H9 (cell line): Measurements from ENCODE around the gene NR2F1-AS1. TPM values are rescaled to one million over a fixed set of nuclear protein-coding genes. Genes with fewer than 3 reads are reported as not detected.

ENCODE experiments used
- DNase-seq: peaks from one replicate; pipeline ENCODE4 v3.0.0-alpha.2; 2017
- H2AFZ ChIP-seq: one replicate; pipeline ENCODE4 v1.6.1; 2013; ENCODE audit warnings: mild to moderate bottlenecking, low read length, control low read depth, moderate library complexity
- H2AK5ac ChIP-seq: 2 replicates; pipeline ENCODE4 v1.6.1; 2013; ENCODE audit warnings: low read length, control low read depth, mixed read lengths; ENCODE audit not compliant: insufficient read length
- H2BK120ac ChIP-seq: one replicate; pipeline ENCODE4 v1.6.1; 2013; ENCODE audit warnings: low read depth, mild to moderate bottlenecking, low read length, control low read depth, inconsistent platforms; ENCODE audit not compliant: poor library complexity, severe bottlenecking
- H2BK12ac ChIP-seq: 2 replicates; pipeline ENCODE4 v1.6.1; 2013; ENCODE audit warnings: low read length, control low read depth, mixed read lengths, low read depth; ENCODE audit not compliant: insufficient read length
- H2BK15ac ChIP-seq: 2 replicates; pipeline ENCODE4 v1.6.1; 2013; ENCODE audit warnings: low read depth, low read length, control low read depth
- H2BK20ac ChIP-seq: one replicate; pipeline ENCODE4 v1.6.1; 2013; ENCODE audit warnings: low read depth, mild to moderate bottlenecking, low read length, control low read depth, inconsistent platforms; ENCODE audit not compliant: poor library complexity, severe bottlenecking
- H2BK5ac ChIP-seq: 2 replicates; pipeline ENCODE4 v1.6.1; 2013; ENCODE audit warnings: low read length, control low read depth, mixed read lengths; ENCODE audit not compliant: insufficient read length
- H3K14ac ChIP-seq: 2 replicates; pipeline ENCODE4 v1.6.1; 2013; ENCODE audit warnings: low read length, control low read depth; ENCODE audit not compliant: insufficient read depth
- H3K18ac ChIP-seq: 2 replicates; pipeline ENCODE4 v1.6.1; 2013; ENCODE audit warnings: low read depth, mild to moderate bottlenecking, mixed read lengths, low read length, control low read depth; ENCODE audit not compliant: insufficient read length
- H3K23ac ChIP-seq: 2 replicates; pipeline ENCODE4 v1.6.1; 2013; ENCODE audit warnings: low read length, control low read depth, mixed read lengths, low read depth; ENCODE audit not compliant: insufficient read length
- H3K23me2 ChIP-seq: 2 replicates; pipeline ENCODE4 v1.6.1; 2013; ENCODE audit warnings: low read depth, mild to moderate bottlenecking, mixed read lengths, low read length, control low read depth; ENCODE audit not compliant: insufficient read length, poor library complexity, severe bottlenecking
- H3K27ac ChIP-seq: 2 replicates; pipeline ENCODE4 v1.5.1; 2013; ENCODE audit warnings: low read length, control low read depth, mixed read lengths, low read depth; ENCODE audit not compliant: insufficient read length
- H3K27me3 ChIP-seq: 2 replicates; pipeline ENCODE4 v1.6.1; 2013; ENCODE audit warnings: low read length, control low read depth, inconsistent platforms; ENCODE audit not compliant: insufficient read depth
- H3K4ac ChIP-seq: 2 replicates; pipeline ENCODE4 v1.6.1; 2013; ENCODE audit warnings: low read depth, mild to moderate bottlenecking, control low read depth, inconsistent platforms, low read length, moderate library complexity
- H3K4me1 ChIP-seq: 2 replicates; pipeline ENCODE4 v1.6.1; 2013; ENCODE audit warnings: low read length, control low read depth, inconsistent platforms; ENCODE audit not compliant: insufficient read depth
- H3K4me2 ChIP-seq: 2 replicates; pipeline ENCODE4 v1.6.1; 2013; ENCODE audit warnings: low read length, control low read depth, mixed read lengths; ENCODE audit not compliant: insufficient read length, insufficient read depth
- H3K56ac ChIP-seq: 2 replicates; pipeline ENCODE4 v1.6.1; 2013; ENCODE audit warnings: low read depth, mild to moderate bottlenecking, mixed read lengths, low read length, control low read depth; ENCODE audit not compliant: insufficient read length
- H3K79me1 ChIP-seq: 2 replicates; pipeline ENCODE4 v1.6.1; 2013; ENCODE audit warnings: low read depth, mild to moderate bottlenecking, moderate library complexity, low read length, control low read depth, inconsistent platforms; ENCODE audit not compliant: insufficient read depth, poor library complexity, severe bottlenecking
- H3K79me2 ChIP-seq: 2 replicates; pipeline ENCODE4 v1.6.1; 2013; ENCODE audit warnings: low read length, control low read depth, inconsistent platforms; ENCODE audit not compliant: insufficient read depth
- H3K9ac ChIP-seq: 2 replicates; pipeline ENCODE4 v1.6.1; 2013; ENCODE audit warnings: low read length, control low read depth, mixed read lengths; ENCODE audit not compliant: insufficient read length; ENCODE audit errors: extremely low read depth
- H3K9me3 ChIP-seq: one replicate; pipeline ENCODE4 v1.6.1; 2013; ENCODE audit warnings: low read depth, low read length, inconsistent platforms; ENCODE audit not compliant: control insufficient read depth
- H3T11ph ChIP-seq: one replicate; pipeline ENCODE4 v1.6.1; 2013; ENCODE audit warnings: mild to moderate bottlenecking, low read length, control low read depth, inconsistent platforms
- H4K20me1 ChIP-seq: one replicate; pipeline ENCODE4 v1.6.1; 2013; ENCODE audit not compliant: control insufficient read depth, insufficient read length, insufficient read depth
- H4K5ac ChIP-seq: 2 replicates; pipeline ENCODE4 v1.6.1; 2013; ENCODE audit warnings: low read depth, mild to moderate bottlenecking, mixed read lengths, low read length, control low read depth; ENCODE audit not compliant: insufficient read length
- H4K8ac ChIP-seq: replicated peaks from 2 replicates; pipeline ENCODE4 v1.6.1; 2013; ENCODE audit warnings: low read length, control low read depth, mixed read lengths, low read depth; ENCODE audit not compliant: insufficient read length
- H4K91ac ChIP-seq: 2 replicates; pipeline ENCODE4 v1.6.1; 2013; ENCODE audit warnings: low read depth, mild to moderate bottlenecking, moderate library complexity, mixed read lengths, low read length, control low read depth; ENCODE audit not compliant: insufficient read length
- H3K27ac Mint-ChIP-seq, 3 experiments: 2 replicates in 2 of 3; 3 replicates in 1 of 3; pipeline ENCODE4 v1.8.0; 2020 to 2021; ENCODE audit warnings: mixed read lengths in 3 of 3, mild to moderate bottlenecking in 1 of 3, moderate library complexity in 1 of 3
- H3K27me3 Mint-ChIP-seq: 2 replicates; pipeline ENCODE4 v1.8.0; 2021; ENCODE audit warnings: low read depth, mild to moderate bottlenecking, moderate library complexity, mixed read lengths
- H3K36me3 Mint-ChIP-seq, 3 experiments: 2 replicates in 2 of 3; 3 replicates in 1 of 3; pipeline ENCODE4 v1.8.0; 2020 to 2021; ENCODE audit warnings: low read depth in 3 of 3, mixed read lengths in 3 of 3; ENCODE audit not compliant: insufficient read depth in 1 of 3
- H3K4me1 Mint-ChIP-seq, 2 experiments: 2 replicates each; pipeline ENCODE4 v1.8.0; 2020; ENCODE audit warnings: mixed read lengths in 2 of 2
- H3K4me3 Mint-ChIP-seq, 2 experiments: 2 replicates in 1 of 2; 3 replicates in 1 of 2; pipeline ENCODE4 v1.8.0; 2020 to 2021; ENCODE audit warnings: mild to moderate bottlenecking in 2 of 2, mixed read lengths in 2 of 2, moderate library complexity in 1 of 2
- H3K9me3 Mint-ChIP-seq, 2 experiments: 2 replicates in 1 of 2; 3 replicates in 1 of 2; pipeline ENCODE4 v1.8.0; 2020; ENCODE audit warnings: mild to moderate bottlenecking in 2 of 2, mixed read lengths in 2 of 2, moderate library complexity in 1 of 2
- WGBS: extraction: QIAGEN DNeasy Blood & Tissue Kit; methylation state at CpG from one replicate; pipeline ENCODE4 v1.1.7; 2013; ENCODE audit warnings: missing lambda C conversion rate, low lambda C conversion rate, mixed read lengths; ENCODE audit not compliant: insufficient read length; ENCODE audit errors: extremely low coverage; 5-methylcytosine and 5-hydroxymethylcytosine counted together
- total RNA-seq: library from RNA; stranded (reverse); gene quantifications from 2 replicates; pipeline ENCODE4 v1.2.1, GENCODE V29; 2021
- TF ChIP-seq, protein P1 (sequence below): fragments of 200-600 bp; sonication (generic); conservative IDR thresholded peaks from 3 replicates; pipeline ENCODE4 v1.8.0; 2021; ENCODE audit warnings: antibody characterized with exemption, mild to moderate bottlenecking

NR2F1-AS1 gene
- total RNA-seq, 1 experiment from 2014 or later: 1.9 TPM

DNA sequence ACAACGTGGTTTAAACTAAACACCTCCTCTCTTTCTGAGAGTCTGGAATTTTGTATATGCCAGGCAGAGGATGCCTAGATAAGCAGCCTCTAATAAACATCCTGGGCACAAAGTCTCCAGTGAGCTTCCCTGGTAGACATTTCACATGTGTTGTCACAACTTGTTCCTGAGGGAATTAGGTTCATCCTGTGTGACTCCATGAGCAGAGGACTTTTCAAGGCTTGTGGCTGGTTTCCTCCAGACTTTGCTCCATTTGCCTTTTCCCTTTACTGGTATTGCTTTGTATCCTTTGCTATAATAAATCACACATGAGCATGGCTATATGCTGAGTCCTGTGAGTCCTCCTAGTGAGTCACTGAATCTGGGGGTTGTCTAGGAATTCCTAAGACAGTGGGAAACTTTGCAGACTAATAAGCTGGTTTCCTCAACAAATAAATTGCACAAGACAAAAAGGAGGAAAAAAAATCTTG, 77.4 kb downstream of the NR2F1-AS1 start:
- Histone ChIP-seq H3K79me2 (no peaks in the 10 kb centered on the region), H2AK5ac (no peak overlapping the region), H3K18ac (no peak overlapping the region), H3K23me2 (no peaks in the 10 kb centered on the region), H3K9me3 (no peaks in the 10 kb centered on the region), H3K4ac (no peak overlapping the region), H3K56ac (no peak overlapping the region), H2AFZ (no peak overlapping the region), H2BK12ac (no peak overlapping the region), H3K14ac (no peak overlapping the region), H3T11ph (no peak overlapping the region), H3K4me1 (no peaks in the 10 kb centered on the region), H2BK5ac (no peak overlapping the region), H2BK120ac (no peak overlapping the region), H4K5ac (no peak overlapping the region), H3K4me2 (no peak overlapping the region), H4K20me1 (no peaks in the 10 kb centered on the region), H4K8ac (no peak overlapping the region), H3K27me3 (no peaks in the 10 kb centered on the region), H3K9ac (no peak overlapping the region), H3K23ac (no peak overlapping the region), H4K91ac (no peak overlapping the region), H2BK15ac (no peak overlapping the region), H2BK20ac (no peak overlapping the region), H3K27ac (no peak overlapping the region), H3K79me1 (no peaks in the 10 kb centered on the region)
- TF ChIP-seq, protein P1, sequence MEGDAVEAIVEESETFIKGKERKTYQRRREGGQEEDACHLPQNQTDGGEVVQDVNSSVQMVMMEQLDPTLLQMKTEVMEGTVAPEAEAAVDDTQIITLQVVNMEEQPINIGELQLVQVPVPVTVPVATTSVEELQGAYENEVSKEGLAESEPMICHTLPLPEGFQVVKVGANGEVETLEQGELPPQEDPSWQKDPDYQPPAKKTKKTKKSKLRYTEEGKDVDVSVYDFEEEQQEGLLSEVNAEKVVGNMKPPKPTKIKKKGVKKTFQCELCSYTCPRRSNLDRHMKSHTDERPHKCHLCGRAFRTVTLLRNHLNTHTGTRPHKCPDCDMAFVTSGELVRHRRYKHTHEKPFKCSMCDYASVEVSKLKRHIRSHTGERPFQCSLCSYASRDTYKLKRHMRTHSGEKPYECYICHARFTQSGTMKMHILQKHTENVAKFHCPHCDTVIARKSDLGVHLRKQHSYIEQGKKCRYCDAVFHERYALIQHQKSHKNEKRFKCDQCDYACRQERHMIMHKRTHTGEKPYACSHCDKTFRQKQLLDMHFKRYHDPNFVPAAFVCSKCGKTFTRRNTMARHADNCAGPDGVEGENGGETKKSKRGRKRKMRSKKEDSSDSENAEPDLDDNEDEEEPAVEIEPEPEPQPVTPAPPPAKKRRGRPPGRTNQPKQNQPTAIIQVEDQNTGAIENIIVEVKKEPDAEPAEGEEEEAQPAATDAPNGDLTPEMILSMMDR: no peak
- H3K27me3 Mint-ChIP-seq: no peaks in the 10 kb centered on the region
- 0 out of 5 replicates have a peak, but pooled peaks cover 0 to 2% of the 10 kb centered on the region in 2 experiments for H3K9me3 Mint-ChIP-seq
- WGBS: no CpG with 5 or more reads among the region's 1 CpG
- peaks cover 0 to 6% (median 0%) of the 10 kb centered on the region in 3 experiments; a peak in 3 of 7 replicates for H3K36me3 Mint-ChIP-seq
- H3K27ac Mint-ChIP-seq: peak overlapping the region in 1 of 3 experiments; percentile 53; a peak in 1 of 7 replicates
- DNase-seq: no peak
- H3K4me1 Mint-ChIP-seq: peaks cover 0 to 4% of the 10 kb centered on the region in 2 experiments; a peak in 1 of 4 replicates
- H3K4me3 Mint-ChIP-seq: no peak overlapping the region
